Measurements from ENCODE around the gene CCR3. TPM values are rescaled to one million over a fixed set of nuclear protein-coding genes. Genes with fewer than 3 reads are reported as not detected.

CCR3 gene
- total RNA-seq, 1 donor from 2014 or later: not detected

- TF ChIP-seq, protein P1, sequence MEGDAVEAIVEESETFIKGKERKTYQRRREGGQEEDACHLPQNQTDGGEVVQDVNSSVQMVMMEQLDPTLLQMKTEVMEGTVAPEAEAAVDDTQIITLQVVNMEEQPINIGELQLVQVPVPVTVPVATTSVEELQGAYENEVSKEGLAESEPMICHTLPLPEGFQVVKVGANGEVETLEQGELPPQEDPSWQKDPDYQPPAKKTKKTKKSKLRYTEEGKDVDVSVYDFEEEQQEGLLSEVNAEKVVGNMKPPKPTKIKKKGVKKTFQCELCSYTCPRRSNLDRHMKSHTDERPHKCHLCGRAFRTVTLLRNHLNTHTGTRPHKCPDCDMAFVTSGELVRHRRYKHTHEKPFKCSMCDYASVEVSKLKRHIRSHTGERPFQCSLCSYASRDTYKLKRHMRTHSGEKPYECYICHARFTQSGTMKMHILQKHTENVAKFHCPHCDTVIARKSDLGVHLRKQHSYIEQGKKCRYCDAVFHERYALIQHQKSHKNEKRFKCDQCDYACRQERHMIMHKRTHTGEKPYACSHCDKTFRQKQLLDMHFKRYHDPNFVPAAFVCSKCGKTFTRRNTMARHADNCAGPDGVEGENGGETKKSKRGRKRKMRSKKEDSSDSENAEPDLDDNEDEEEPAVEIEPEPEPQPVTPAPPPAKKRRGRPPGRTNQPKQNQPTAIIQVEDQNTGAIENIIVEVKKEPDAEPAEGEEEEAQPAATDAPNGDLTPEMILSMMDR (IDR thresholded peaks at IDR 0.05; ENCODE audit: partially characterized antibody, unreplicated experiment): no peak
- Mint-ChIP-seq H3K9me3 (ENCODE audit: unreplicated experiment) (no peaks in the 10 kb centered on the region), H3K36me3 (ENCODE audit: unreplicated experiment) (no peaks in the 10 kb centered on the region), H3K27me3 (ENCODE audit: unreplicated experiment) (peaks cover 1% of the 10 kb centered on the region), H3K27ac (ENCODE audit: unreplicated experiment) (no peak overlapping the region), H3K4me1 (ENCODE audit: low read depth, unreplicated experiment) (no peaks in the 10 kb centered on the region), H3K4me3 (ENCODE audit: unreplicated experiment) (no peak overlapping the region)
- DNase-seq: no peak
Measured at GRCh38 chr3:46300461-46300789, 58.2 kb downstream of the CCR3 start.

GRCh38 chr3:46301122-46301835 lies 59.0 kb downstream of the CCR3 start:
- TF ChIP-seq, protein P1 (IDR thresholded peaks at IDR 0.05; ENCODE audit: partially characterized antibody, unreplicated experiment): no peak
- no peaks in the 10 kb centered on the region for H3K36me3 Mint-ChIP-seq (ENCODE audit: unreplicated experiment)
- H3K27ac Mint-ChIP-seq (ENCODE audit: unreplicated experiment): no peak overlapping the region
- no peak overlapping the region for H3K4me3 Mint-ChIP-seq (ENCODE audit: unreplicated experiment)
- H3K27me3 Mint-ChIP-seq (ENCODE audit: unreplicated experiment): peaks cover 1% of the 10 kb centered on the region
- H3K9me3 Mint-ChIP-seq (ENCODE audit: unreplicated experiment): no peaks in the 10 kb centered on the region
- DNase-seq: no peak
- no peaks in the 10 kb centered on the region for H3K4me1 Mint-ChIP-seq (ENCODE audit: low read depth, unreplicated experiment)

GRCh38 chr3:46303240-46303639 lies 61.0 kb downstream of the CCR3 start:
- no peaks in the 10 kb centered on the region for H3K9me3 Mint-ChIP-seq (ENCODE audit: unreplicated experiment)
- H3K4me3 Mint-ChIP-seq (ENCODE audit: unreplicated experiment): no peak overlapping the region
- TF ChIP-seq, protein P1 (IDR thresholded peaks at IDR 0.05; ENCODE audit: partially characterized antibody, unreplicated experiment): no peak
- DNase-seq: no peak
- no peak overlapping the region for H3K27ac Mint-ChIP-seq (ENCODE audit: unreplicated experiment)
- H3K4me1 Mint-ChIP-seq (ENCODE audit: low read depth, unreplicated experiment): no peaks in the 10 kb centered on the region
- peaks cover 1% of the 10 kb centered on the region for H3K27me3 Mint-ChIP-seq (ENCODE audit: unreplicated experiment)
- no peaks in the 10 kb centered on the region for H3K36me3 Mint-ChIP-seq (ENCODE audit: unreplicated experiment)

DNA sequence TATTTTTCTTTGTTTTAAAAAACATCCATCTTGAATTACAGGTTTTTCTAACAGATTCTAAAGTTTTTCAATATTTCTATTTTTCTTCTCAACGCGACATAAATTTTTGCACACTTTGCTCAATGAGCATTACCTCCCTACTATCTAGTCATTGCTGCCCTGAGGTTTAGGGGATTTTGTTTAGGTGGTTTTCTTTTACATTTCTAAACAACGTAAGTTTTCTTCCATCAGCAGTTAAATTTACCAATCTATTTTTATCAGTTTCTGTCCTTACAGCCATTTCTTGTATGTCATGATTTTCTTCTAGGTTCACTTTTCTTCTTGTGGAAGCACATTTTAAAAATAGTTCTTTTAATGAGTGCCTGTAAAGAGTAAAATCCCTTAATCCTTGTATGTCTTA lies 62.5 kb downstream of the CCR3 start:
- H3K4me1 Mint-ChIP-seq (ENCODE audit: low read depth, unreplicated experiment): no peaks in the 10 kb centered on the region
- TF ChIP-seq, protein P1 (IDR thresholded peaks at IDR 0.05; ENCODE audit: partially characterized antibody, unreplicated experiment): no peak
- no peaks in the 10 kb centered on the region for H3K36me3 Mint-ChIP-seq (ENCODE audit: unreplicated experiment)
- H3K4me3 Mint-ChIP-seq (ENCODE audit: unreplicated experiment): no peak overlapping the region
- DNase-seq: no peak
- no peaks in the 10 kb centered on the region for H3K9me3 Mint-ChIP-seq (ENCODE audit: unreplicated experiment)
- H3K27ac Mint-ChIP-seq (ENCODE audit: unreplicated experiment): no peak overlapping the region
- H3K27me3 Mint-ChIP-seq (ENCODE audit: unreplicated experiment): peaks cover 1% of the 10 kb centered on the region

- Mint-ChIP-seq H3K4me1 (ENCODE audit: low read depth, unreplicated experiment) (no peaks in the 10 kb centered on the region), H3K4me3 (ENCODE audit: unreplicated experiment) (no peak overlapping the region)
- TF ChIP-seq, protein P1 (IDR thresholded peaks at IDR 0.05; ENCODE audit: partially characterized antibody, unreplicated experiment): no peak
Measured at GRCh38 chr3:46312991-46313390, 70.7 kb downstream of the CCR3 start.

More at GRCh38 chr3:46312991-46313390, 70.7 kb downstream of the CCR3 start:
- peaks cover 2% of the 10 kb centered on the region for H3K9me3 Mint-ChIP-seq (ENCODE audit: unreplicated experiment)
- H3K27ac Mint-ChIP-seq (ENCODE audit: unreplicated experiment): no peak overlapping the region
- DNase-seq: no peak
- H3K27me3 Mint-ChIP-seq (ENCODE audit: unreplicated experiment): no peaks in the 10 kb centered on the region
- no peaks in the 10 kb centered on the region for H3K36me3 Mint-ChIP-seq (ENCODE audit: unreplicated experiment)

Measured in glutamatergic neuron (in vitro differentiated cells).